MM.1S (cell line): ENCODE measurements around the gene PRG2.
A peak's percentile ranks its signal among the peaks of the same experiment; 100 is the strongest.

Source experiments
- DNase-seq: peaks from one replicate; pipeline ENCODE4 v3.0.0-alpha.2; 2015
- H2AFZ ChIP-seq: fragments of 300-600 bp; sonication (generic); 2 replicates; pipeline ENCODE4 v1.6.0; 2016; ENCODE audit warnings: antibody characterized with exemption, low read length
- H3F3A ChIP-seq: fragments of 300-600 bp; sonication (generic); 2 replicates; pipeline ENCODE4 v1.6.1; 2016; ENCODE audit warnings: mild to moderate bottlenecking, antibody characterized with exemption, low read length, moderate library complexity, mixed read lengths; ENCODE audit not compliant: insufficient read depth
- H3K27ac ChIP-seq: fragments of 300-600 bp; sonication (generic); 2 replicates; pipeline ENCODE4 v1.5.1; 2016; ENCODE audit warnings: mild to moderate bottlenecking, low read length
- H3K27me3 ChIP-seq: fragments of 300-600 bp; sonication (generic); replicated peaks from 2 replicates; pipeline ENCODE4 v1.6.0; 2016; ENCODE audit warnings: low read length; ENCODE audit not compliant: insufficient read depth
- H3K36me3 ChIP-seq: fragments of 300-600 bp; sonication (generic); replicated peaks from 2 replicates; pipeline ENCODE4 v1.6.1; 2016; ENCODE audit warnings: mild to moderate bottlenecking, low read length, mixed read lengths; ENCODE audit not compliant: insufficient read depth
- H3K4me1 ChIP-seq: fragments of 300-600 bp; sonication (generic); 2 replicates; pipeline ENCODE4 v1.6.1; 2016; ENCODE audit warnings: low read length, mixed read lengths
- H3K4me2 ChIP-seq: fragments of 300-600 bp; sonication (generic); 2 replicates; pipeline ENCODE4 v1.6.0; 2016; ENCODE audit warnings: low read depth, low read length
- H3K4me3 ChIP-seq: fragments of 300-600 bp; sonication (generic); 2 replicates; pipeline ENCODE4 v1.5.1; 2016; ENCODE audit warnings: low read length, mixed read lengths
- H3K79me2 ChIP-seq: fragments of 300-600 bp; sonication (generic); 2 replicates; pipeline ENCODE4 v1.6.1; 2016; ENCODE audit warnings: mixed run types, low read length, mixed read lengths
- H3K9ac ChIP-seq: fragments of 300-600 bp; sonication (generic); 2 replicates; pipeline ENCODE4 v1.6.1; 2016; ENCODE audit warnings: low read length, mixed read lengths
- H3K9me2 ChIP-seq: fragments of 300-600 bp; sonication (generic); replicated peaks from 2 replicates; pipeline ENCODE4 v1.6.1; 2016; ENCODE audit warnings: mild to moderate bottlenecking, low read length, mixed read lengths; ENCODE audit not compliant: insufficient read depth
- H3K9me3 ChIP-seq: fragments of 300-600 bp; sonication (generic); replicated peaks from 2 replicates; pipeline ENCODE4 v1.6.1; 2016; ENCODE audit warnings: mild to moderate bottlenecking, low read length, mixed read lengths; ENCODE audit not compliant: insufficient read depth
- H4K20me1 ChIP-seq: fragments of 300-600 bp; sonication (generic); 2 replicates; pipeline ENCODE4 v1.6.1; 2016; ENCODE audit warnings: mild to moderate bottlenecking, low read length, moderate library complexity, mixed read lengths; ENCODE audit not compliant: insufficient read depth
- CTCF ChIP-seq: fragments of 300-600 bp; sonication (generic); IDR thresholded peaks from 2 replicates; pipeline ENCODE4 v1.5.1; 2016; ENCODE audit warnings: antibody characterized with exemption, low read length, mixed read lengths
- EZH2 ChIP-seq: fragments of 300-600 bp; sonication (generic); optimal IDR thresholded peaks from 2 replicates; pipeline ENCODE3; 2017; ENCODE audit warnings: low read depth, mild to moderate bottlenecking, antibody characterized with exemption, low read length, mixed read lengths
- EZH2phosphoT487 ChIP-seq: fragments of 300-600 bp; sonication (generic); IDR thresholded peaks from 2 replicates; pipeline ENCODE4 v1.6.1; 2018; ENCODE audit warnings: antibody characterized with exemption, low read length

The PRG2 gene

GRCh38 chr11:57427727-57428082, 37.3 kb upstream of the PRG2 start:
- no peak for DNase-seq
- no peaks in the 10 kb centered on the region for H3K79me2 ChIP-seq
- peaks cover 23% of the 10 kb centered on the region for H3K4me1 ChIP-seq
- H3K9me3 ChIP-seq, result no peaks in the 10 kb centered on the region
- H4K20me1 ChIP-seq, result no peaks in the 10 kb centered on the region
- no peak overlapping the region for H3K27ac ChIP-seq
- H3K4me2 ChIP-seq, result no peak overlapping the region
- no peak overlapping the region for H3K9ac ChIP-seq
- H3K36me3 ChIP-seq, result no peaks in the 10 kb centered on the region
- H3K4me3 ChIP-seq, result no peak overlapping the region
- H3K9me2 ChIP-seq, result no peaks in the 10 kb centered on the region
- peaks cover 8% of the 10 kb centered on the region for H3F3A ChIP-seq
- TF ChIP-seq CTCF, result no peak
- no peak for TF ChIP-seq EZH2
- TF ChIP-seq EZH2phosphoT487, result no peak
- H3K27me3 ChIP-seq, result no peaks in the 10 kb centered on the region
- H2AFZ ChIP-seq, result no peak overlapping the region

GRCh38 chr11:57426929-57427726, 36.7 kb upstream of the PRG2 start, which contains the start of gene SLC43A3:
SLC43A3 (minus strand) TSS chr11:57427121; CDS start chr11:57426172, 949 bp downstream.
- no peaks in the 10 kb centered on the region for H3K9me2 ChIP-seq
- TF ChIP-seq EZH2phosphoT487 (no peak), EZH2 (no peak), CTCF (no peak)
- peaks cover 8% of the 10 kb centered on the region for H3F3A ChIP-seq
- no peaks in the 10 kb centered on the region for H3K9me3 ChIP-seq
- H3K9ac ChIP-seq, result no peak within 1 kb of the TSS
- H3K36me3 ChIP-seq, result no peaks in the 10 kb centered on the region
- no peak within 1 kb of the TSS for H2AFZ ChIP-seq
- H3K4me1 ChIP-seq, result peaks cover 23% of the 10 kb centered on the region
- H3K4me2 ChIP-seq, result 0 out of 2 replicates have a peak within 1 kb of the TSS, but pooled peaks have one; percentile 7
- no peak for DNase-seq
- H4K20me1 ChIP-seq, result no peaks in the 10 kb centered on the region
- H3K27me3 ChIP-seq, result no peaks in the 10 kb centered on the region
- H3K79me2 ChIP-seq, result no peaks in the 10 kb centered on the region
- peak within 1 kb of the TSS; percentile 3; the same call in 1 of the 2 replicates for H3K4me3 ChIP-seq
- H3K27ac ChIP-seq, result no peak within 1 kb of the TSS

GRCh38 chr11:57426439-57426928, 36.0 kb upstream of the PRG2 start:
- Histone ChIP-seq H2AFZ (no peak overlapping the region), H3K36me3 (no peaks in the 10 kb centered on the region), H3K4me2 (no peak overlapping the region), H3K27ac (no peak overlapping the region), H3F3A (peaks cover 8% of the 10 kb centered on the region), H3K9me3 (no peaks in the 10 kb centered on the region), H3K9me2 (no peaks in the 10 kb centered on the region), H3K9ac (no peak overlapping the region), H3K4me1 (peaks cover 23% of the 10 kb centered on the region), H3K4me3 (peak overlapping the region; percentile 3; the same call in 1 of the 2 replicates), H4K20me1 (no peaks in the 10 kb centered on the region), H3K79me2 (no peaks in the 10 kb centered on the region), H3K27me3 (no peaks in the 10 kb centered on the region)
- DNase-seq, result no peak
- TF ChIP-seq CTCF, result no peak
- no peak for TF ChIP-seq EZH2phosphoT487
- no peak for TF ChIP-seq EZH2
